ENCODE data around the gene PID1.

GRCh38 chr2:229126066-229126465, 145.0 kb downstream of the PID1 start:
- TF ChIP-seq CTCF (IDR thresholded peaks at IDR 0.05; ENCODE audit: insufficient read depth, low read depth, low read length) (no peak), EZH2 (IDR thresholded peaks at IDR 0.05; ENCODE audit: insufficient read depth, low read length) (no peak)
